GM10266 (cell line): ENCODE data around the gene BDH2.

Experiments
- DNase-seq: peaks from one replicate; pipeline ENCODE4 v3.0.0; 2012; ENCODE audit errors: extremely low spot score
- TF ChIP-seq, protein P1 (sequence below): IDR thresholded peaks from 2 replicates; pipeline ENCODE4 v1.5.1; 2012; ENCODE audit warnings: mild to moderate bottlenecking, low read depth; ENCODE audit not compliant: control insufficient read depth, insufficient read depth; ENCODE audit errors: missing control alignments

The BDH2 gene

DNA sequence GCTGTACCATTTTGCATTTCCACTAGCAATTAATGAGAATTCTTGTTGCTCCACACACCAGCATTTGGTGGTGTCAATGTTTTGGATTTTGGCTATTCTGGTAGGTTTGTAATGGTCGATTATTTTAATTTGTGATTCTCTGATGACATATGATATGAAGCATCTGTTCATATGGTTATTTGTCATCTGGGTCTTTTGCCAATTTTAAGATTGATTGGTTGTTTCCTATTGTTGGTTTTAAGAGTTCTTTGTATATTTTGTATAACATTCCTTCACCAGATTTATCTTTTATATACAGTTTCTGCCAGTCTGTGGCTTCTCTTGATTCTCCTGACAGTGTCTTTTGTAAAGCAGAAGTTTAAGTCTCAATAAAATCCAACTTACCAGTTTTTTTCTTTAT is 18.5 kb upstream of the BDH2 start:
- TF ChIP-seq, protein P1, sequence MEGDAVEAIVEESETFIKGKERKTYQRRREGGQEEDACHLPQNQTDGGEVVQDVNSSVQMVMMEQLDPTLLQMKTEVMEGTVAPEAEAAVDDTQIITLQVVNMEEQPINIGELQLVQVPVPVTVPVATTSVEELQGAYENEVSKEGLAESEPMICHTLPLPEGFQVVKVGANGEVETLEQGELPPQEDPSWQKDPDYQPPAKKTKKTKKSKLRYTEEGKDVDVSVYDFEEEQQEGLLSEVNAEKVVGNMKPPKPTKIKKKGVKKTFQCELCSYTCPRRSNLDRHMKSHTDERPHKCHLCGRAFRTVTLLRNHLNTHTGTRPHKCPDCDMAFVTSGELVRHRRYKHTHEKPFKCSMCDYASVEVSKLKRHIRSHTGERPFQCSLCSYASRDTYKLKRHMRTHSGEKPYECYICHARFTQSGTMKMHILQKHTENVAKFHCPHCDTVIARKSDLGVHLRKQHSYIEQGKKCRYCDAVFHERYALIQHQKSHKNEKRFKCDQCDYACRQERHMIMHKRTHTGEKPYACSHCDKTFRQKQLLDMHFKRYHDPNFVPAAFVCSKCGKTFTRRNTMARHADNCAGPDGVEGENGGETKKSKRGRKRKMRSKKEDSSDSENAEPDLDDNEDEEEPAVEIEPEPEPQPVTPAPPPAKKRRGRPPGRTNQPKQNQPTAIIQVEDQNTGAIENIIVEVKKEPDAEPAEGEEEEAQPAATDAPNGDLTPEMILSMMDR, result no peak
- DNase-seq, result no peak

GRCh38 chr4:103111598-103111997 is 12.0 kb upstream of the BDH2 start:
- TF ChIP-seq, protein P1, result no peak
- DNase-seq, result no peak

- no peak for DNase-seq
- TF ChIP-seq, protein P1, result no peak
These were observed 8.9 kb upstream of the BDH2 start for GRCh38 chr4:103108542-103108941.

GRCh38 chr4:103105558-103106356 is 6.1 kb upstream of the BDH2 start:
- TF ChIP-seq, protein P1, result no peak

DNA sequence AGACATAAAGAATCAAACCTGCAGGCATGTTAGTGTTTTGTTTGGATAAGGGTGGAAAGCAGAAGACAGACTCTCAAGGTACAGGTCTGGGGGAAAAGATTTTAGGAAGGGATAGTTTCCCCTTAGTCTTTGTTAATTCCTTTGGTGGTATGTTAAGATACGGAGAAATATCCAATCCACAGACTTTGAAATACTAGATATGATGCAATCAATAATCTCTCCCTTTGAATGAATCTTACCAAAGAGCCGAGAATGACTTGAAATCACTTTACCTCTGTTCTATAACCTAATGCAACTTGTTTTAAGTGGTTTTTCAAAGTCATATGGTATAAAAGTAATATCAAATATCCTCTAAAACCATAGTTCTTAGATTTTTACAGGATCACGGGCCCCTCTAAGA is 5.3 kb upstream of the BDH2 start:
- TF ChIP-seq, protein P1, result no peak
- no peak for DNase-seq

More at GRCh38 chr4:103105558-103106356, 6.1 kb upstream of the BDH2 start:
- DNase-seq, result no peak

DNA sequence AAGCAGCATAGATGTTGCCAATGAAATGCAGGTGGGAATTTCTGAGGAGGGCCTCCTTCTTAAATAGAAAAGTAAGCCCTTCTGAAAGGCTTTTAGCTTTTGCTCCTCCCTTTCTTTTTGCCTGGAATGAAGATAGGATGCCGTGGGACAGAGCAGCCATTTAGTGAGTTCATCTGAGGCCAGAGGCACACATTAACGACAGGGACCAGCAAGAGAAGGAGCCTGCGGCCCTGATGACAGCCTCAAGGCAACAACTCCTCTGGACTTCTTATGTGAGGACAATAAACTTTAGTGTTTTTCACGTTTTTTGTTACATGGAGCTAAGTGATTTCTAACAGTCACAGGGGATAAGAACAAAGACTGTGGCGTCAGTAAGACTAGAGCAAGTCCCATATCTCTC is 1.1 kb upstream of the BDH2 start:
- TF ChIP-seq, protein P1, result no peak
- DNase-seq, result no peak

DNA sequence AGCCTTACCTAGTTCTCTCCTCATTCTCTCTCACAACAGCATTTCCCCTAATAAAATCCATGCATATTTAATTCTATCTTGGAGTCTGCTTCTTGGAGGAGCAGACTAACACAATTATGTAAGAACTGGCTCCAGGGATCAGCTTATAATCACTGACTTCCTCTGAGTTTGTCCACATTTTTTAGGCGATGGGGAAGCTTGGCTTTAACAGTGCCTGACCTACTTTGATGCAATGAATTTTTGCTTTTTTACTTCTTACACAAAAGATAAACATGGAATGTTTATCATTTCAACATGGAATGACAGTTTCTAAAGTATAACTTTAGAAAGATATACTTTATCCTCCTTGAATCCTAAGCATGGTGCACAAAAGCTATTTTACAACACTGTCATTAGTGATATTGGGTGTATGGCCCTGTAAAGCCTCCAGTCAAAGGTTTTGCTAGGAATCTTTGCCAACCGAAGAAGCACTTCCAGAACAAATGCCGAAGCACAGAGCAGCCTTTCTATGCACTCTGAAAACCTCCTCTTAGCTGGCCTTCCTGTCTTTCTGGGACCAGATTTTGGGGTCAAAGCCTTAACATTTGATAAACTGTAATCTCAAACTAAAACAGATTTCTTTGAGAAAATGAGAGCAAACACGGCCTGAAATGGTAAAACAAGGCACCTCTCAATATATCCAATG is 736 bp downstream of the BDH2 start:
- TF ChIP-seq, protein P1, result no peak
- DNase-seq, result no peak
